ENCODE measurements around the gene HIVEP3.

The HIVEP3 gene

DNA sequence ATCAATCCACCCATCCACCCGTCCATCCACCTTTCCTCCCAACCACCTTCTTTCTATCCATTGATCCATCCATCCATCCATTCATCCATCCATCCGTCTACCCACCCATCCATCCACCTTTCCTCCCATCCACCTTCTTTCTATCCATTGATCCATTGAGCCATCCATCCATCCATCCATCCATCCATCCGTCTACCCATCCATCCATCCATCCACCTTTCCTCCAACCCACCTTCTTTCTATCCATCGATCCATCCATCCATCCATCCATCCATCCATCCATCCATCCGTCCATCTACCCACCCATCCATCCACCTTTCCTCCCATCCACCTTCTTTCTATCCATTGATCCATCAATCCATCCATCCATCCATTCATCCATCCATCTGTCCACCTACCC, 429.2 kb downstream of the HIVEP3 start:
- no peak for DNase-seq

DNA sequence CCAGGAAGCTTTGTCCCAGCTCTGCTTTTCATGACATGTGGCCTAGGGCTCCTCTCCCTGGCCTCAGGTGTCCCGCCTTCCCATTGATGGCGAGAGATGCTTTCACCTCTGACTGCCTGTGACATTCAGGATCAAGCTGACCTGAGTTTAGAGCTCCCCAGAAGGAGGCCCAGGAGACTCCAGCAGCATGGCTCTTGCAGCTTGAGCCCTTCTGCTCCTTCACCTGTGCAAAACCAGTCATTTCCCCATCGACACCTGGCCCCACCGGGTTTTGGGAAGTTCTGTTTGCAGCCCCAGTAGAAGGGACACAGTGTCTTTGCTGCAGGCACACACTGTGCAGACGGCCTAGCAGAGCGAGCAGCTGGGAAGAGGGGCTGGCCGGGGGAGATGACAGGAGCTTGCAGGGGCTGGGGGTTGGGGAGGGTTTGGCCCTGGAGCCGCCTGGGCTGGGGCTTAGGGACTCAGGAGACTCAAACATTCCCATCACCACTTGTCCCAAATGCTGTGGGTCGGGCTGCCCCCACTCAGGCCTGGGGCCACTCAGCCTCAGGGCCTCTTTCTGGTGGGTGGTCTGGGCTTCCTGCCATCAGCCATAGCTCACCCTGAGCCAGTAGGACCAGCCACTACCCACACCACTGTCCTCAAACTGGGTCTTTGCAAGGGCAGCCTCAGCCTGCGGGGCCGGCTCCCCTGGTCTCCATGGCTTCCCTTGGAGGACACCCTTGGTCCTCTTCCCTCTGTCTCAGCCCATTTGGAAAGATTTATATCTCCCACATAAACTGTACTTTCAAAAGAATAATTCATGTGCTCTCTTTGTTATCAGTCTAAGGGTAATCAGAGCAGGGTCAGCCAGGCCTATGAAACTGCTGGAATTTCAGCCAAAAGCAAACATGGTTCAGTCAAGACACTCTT, 430.4 kb downstream of the HIVEP3 start:
- DNase-seq, result no peak

DNA sequence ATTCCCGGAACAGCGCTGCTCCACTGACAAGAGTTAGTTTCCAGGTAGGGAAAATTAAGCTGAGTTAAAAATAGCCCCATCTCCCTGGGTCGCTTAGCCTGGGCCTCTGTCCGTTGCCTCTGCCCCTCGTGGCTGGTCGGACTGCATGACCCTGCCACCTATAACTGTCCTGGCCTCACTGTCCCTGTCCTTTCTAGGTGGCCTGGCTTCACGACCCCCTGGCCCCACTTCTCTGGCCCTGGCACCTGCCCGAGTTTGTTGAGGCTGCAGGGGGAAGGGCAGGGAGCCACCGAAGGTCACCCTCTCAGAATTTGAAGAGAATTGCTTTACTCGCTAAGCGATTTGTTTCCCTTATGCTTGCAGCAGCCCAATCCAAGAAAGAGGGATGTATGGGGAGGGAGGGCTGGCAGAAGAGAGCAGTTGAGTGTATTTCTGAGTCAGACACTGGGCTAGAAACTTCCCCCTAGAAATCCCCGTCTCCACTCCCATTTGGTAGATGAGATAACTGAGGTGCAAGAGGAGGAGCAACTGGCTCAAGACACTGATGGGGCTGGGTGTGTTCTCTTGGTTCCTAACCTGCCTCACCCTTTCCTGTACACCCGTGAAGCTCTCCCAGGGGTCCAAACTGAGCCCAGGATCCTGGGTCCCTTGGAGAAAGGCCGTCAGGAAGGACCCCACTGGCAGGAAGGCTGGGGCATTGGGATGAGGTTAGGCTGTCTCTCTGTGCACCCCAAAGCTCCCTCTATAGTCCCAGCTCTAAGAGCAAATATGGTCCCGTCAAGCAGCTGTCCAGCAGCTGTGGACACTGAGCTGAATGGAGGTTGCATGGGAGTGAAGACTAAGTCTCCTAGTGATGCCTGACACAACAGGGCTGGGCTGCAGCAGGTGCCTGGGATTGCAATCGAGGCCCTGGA, 431.3 kb downstream of the HIVEP3 start:
- DNase-seq, result peak; percentile 39

DNA sequence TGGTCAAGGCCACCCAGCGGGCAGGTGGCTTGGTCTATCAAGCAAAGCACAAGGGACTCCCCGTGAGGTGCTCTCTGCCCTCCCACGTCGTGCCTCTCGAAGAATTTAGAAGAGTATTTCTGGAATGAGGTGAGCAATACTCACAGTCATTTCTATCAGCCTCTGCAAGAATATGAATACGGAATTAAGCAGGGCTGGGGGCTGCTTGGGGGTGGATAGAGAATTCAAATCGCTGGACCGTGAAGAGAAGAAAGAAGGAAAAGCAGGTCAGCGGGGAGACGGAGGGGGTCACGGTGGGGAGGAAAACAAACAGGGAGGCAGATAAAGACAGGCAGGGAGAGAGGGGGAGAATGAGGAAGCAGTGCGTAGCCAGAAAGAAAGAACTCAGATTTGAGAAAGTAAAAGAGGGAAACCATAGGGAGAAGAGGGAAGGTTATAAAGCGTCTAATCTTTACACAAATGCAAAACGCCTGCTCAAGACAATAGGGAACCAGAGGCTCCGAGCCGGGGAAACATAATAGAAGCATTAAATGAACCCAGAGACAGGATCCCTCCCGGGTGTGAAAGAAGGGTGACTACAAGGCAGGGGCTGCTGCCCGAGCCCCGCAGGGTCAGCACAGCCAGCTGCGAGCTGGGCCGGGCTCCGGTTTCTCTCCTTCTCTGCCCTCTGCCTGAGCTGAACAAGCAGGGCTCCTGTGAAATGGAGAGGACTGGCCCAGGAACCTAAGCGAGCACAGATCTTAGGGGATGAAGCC, 432.2 kb downstream of the HIVEP3 start:
- peak; percentile 86 for DNase-seq

DNA sequence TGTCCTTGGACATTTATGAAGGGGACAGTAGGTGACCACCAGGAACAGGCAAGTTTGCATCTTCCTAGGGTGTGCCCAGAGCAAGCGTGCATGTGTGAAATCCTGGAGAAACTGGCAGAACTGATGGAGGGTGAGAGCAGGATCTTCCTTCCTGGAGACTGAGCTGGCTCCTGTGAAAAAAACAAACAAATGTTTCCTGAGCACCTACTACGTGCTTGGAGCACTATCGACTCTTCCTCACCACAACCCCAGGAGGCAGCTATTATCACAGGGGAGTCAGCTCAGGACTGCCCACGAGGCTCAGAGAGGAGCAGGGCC, 432.7 kb downstream of the HIVEP3 start:
- DNase-seq, result no peak

DNA sequence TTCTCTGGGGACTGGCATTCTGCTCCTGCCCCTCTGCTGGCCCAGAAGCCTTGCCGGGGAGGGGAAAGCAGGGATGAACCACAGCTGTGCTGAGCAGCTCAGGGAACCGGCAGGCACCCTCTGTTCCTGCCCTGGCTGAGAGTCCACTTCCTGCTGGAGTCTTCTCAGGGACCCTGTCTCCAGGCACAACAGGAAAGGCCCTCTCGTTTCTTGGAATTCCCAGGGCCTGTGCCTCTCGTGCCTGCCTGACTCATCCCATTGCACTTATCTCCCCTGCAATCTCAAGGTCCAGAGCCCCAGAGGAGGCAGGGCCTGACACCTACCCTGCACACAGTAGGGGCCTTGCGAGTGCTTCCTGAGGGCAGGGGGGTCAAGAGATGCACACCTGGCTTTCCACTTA, 433.1 kb downstream of the HIVEP3 start:
- DNase-seq, result peak; percentile 82

DNA sequence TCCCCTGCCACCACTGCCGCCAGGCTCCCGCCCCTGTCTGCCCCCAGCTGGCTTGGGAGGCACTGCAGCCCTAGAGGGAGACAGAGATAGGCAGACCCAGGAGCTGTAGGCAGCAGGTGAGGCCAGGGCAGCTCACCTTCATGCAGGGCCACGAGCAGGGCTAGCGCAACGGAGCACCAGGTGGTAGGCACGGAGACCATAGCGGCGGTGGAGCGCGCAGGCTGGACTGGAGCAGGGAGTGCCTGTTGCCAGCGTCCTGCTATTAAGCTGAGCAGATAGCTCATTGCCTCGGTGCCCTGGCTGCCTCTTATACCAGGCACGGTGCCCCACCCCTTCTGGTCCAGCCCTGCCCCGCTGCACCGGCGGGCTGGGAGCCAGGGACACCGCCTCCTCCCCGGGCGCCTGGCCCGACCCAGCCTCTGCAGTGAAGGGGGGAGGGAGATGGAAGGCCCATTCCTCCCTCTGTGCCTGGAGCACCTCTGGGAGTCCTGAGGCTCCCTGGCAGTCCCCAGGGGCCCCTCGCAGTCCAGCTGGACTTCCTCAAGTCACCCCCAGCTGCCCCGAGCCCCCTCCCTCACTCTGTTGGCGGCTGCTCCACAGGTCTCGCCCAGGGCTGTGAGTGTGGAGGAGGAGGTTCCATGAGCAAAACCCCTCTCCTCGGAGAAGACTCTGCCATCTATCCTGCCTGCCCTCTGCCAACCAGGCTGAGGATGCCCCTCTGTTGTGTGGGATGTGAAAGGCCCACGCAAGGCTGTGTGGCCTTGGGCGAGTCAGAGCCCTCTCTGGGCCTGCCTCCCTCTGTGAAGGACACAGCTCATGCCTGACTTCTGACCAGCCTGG, 434.1 kb downstream of the HIVEP3 start, which contains the start of gene EDN2:
Gene EDN2, minus strand, starts transcription at position 282 of the 840 bp plus-strand sequence. Its CDS starts 82 bp downstream, at position 200.
- no peak for DNase-seq

DNA sequence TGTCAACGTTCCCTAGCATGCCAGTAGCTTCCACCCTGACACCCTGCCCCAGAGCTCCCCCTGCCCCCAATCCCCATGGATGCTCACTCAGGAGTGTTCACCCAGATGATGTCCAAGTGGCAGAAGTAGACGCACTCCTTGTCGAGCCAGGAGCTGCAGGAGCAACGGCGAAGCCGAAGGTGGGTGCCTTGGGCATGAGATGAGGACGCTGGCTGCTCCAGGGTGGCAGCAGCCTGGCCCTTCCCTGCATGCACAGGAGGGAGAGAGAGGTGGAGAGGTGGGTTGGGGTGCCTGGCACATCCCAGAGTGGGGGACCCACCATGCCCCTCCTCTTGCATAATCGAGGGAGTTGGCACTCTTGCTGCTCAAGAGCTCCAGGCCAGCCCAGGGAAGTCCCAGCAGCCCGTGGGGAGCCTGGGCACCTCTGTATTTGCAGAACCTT, 434.7 kb downstream of the HIVEP3 start:
- no peak for DNase-seq

DNA sequence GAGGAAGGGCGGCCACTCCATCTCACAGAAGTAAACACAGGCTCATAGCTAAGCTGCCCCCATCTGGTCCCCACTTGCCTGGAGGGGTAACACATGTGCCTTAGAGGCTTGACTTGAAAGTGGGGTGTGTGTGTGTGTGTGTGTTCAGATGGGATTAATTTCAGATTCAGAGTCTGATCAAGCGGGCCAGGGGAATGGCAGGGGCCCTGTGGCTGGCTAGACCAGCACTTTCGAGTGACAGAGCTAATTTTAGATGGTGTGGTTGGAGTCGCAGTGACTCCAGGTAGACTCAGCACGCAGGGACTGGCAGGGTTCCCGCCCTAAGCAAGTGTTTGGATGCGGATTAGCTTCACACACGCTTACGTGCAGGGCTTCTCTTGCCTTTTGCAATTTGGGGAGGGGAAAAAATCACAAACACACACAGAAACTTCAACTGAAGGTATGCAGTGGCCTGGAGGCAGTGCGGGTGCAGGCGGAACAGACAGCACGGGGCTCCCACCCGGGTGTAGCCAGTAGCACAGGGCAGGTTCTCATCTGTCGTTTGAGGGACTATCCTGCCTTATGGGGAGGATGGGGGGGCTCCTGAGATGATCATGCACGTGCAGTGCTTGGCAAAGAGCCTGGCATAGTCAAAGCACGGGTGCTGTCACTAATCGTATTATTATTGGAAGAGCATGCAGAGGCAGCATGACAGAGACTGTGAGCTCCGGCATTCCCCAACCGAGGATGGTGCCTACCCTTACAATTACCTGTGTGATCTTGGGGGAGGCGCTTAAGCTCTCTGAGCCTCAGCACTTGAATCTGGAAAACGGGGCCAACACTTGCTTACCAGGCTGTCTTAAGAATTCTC, 435.5 kb downstream of the HIVEP3 start:
- DNase-seq, result no peak

DNA sequence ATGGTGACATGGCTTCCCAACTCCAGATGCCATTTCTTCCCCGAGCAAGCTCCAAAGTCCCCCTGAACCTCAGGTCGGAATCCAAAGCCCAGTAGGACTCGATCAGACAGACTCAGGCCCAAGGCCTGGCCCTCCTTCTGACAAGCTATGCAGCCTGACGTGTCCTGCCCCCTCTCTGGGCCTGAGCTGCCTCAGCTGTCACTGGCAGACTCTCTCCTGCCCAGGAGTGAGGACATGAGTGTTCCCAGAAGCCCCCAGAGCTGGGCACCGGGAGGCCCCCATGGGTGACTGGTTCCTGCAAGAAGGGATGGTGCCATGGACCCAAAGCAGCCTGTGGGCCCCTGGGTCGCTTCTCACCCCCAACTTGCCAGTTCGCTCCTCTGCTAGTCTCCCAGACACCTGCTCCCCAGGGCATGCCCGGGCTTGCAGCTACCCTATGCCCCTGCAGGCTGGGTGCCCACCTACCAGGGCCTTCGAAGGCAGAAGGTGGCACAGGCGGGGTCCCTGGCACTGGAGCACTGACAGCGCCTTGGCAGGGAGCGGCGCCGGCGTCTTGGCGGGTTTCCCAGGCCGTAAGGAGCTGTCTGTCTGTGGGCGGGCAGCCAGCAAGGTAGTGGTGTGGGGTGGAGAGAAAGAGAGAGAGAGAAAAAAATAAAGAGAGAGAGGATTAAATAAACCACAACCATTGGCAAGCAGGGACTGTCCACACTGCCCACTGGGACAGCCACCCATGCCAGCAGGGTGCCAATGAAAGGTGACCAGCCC, 436.5 kb downstream of the HIVEP3 start:
- no peak for DNase-seq

DNA sequence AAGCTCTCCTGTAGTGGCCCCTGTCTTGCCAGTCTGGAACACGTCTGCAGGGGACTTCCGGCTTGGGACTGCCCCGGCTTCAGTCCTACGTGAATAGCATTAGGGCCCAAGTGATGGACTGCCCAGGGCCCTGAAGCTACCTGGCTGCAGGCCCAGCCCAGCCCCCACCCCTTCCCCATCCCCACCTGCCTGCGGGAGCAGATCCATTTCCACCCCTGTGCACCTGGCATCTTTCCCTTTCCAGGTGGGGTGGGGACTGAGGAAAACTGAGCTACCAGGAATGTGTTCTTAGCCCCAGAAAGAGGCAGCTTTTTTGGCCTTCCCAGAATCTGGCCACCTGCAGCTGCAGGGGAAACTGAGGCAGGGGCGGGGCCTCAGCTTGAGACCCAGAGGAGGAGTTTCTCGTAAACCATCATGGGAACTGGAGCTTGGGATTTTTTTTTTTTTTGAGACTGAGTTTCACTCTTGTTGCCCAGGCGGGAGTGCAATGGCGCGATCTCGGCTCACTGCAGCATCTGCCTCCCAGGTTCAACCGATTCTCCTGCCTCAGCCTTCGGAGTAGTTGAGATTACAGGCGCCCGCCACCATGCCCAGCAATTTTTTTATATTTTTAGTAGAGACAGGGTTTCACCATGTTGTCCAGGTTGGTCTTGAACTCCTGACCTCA, 437.5 kb downstream of the HIVEP3 start:
- DNase-seq, result no peak

DNA sequence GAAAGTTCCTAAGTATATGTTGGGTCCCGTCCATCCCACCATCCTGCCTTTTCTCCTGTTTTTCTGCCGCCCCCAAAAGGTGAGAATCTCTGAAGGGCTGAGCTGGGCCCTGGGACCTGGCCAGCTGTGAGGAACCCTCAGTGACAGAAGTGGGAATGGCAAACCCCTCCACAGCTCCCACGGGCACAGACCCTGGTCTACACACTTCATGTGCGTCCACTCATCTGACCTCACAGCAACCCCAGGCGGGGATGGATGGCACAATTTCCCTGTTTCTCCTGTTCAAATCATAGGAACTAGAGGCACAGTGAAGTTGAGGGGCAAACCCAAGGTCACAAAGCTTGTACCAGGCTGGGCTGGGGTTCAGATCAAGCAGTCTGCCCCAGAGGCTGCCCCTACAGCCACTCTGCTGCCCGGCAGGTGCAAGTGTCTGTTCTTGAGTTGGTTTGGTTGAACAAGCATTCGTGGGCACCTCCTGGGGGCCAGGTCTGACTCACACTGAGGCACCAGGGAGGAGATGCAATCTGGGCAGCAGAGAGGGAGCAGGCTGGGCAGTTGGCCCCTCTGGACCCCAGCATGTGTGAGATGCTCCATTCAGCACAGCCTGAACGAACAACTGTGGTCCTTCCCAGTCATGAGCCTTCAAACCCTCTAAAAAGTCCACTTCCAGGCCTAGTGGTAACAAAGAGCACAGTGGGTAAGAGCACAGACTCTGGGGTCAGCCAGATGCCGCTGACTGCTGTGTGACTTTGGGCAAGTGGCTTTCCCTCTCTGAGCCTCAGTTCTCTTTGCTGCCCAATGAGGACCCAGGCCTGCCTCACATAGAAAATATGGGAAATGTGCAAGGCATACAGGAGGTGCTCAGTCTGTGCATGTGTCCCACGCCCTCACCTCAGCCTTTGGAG, 438.3 kb downstream of the HIVEP3 start:
- DNase-seq, result no peak

DNA sequence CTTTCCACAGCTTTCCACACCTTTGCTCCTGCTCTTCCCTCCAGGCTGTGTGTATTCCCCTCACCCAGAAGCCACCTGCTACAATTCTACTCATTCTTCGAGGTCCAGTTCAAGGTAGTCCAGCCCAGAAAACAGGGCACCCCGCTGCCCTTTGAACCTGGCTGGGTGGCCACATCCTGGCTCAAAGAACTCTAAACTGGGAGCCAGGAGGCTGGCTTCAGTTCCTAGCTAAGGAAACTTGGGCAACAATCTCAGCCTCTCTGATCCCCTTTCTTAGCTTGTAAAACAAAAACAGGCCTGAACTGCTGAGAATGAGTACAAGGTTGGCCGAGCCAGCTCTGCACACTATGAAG, 438.9 kb downstream of the HIVEP3 start:
- DNase-seq, result no peak

DNA sequence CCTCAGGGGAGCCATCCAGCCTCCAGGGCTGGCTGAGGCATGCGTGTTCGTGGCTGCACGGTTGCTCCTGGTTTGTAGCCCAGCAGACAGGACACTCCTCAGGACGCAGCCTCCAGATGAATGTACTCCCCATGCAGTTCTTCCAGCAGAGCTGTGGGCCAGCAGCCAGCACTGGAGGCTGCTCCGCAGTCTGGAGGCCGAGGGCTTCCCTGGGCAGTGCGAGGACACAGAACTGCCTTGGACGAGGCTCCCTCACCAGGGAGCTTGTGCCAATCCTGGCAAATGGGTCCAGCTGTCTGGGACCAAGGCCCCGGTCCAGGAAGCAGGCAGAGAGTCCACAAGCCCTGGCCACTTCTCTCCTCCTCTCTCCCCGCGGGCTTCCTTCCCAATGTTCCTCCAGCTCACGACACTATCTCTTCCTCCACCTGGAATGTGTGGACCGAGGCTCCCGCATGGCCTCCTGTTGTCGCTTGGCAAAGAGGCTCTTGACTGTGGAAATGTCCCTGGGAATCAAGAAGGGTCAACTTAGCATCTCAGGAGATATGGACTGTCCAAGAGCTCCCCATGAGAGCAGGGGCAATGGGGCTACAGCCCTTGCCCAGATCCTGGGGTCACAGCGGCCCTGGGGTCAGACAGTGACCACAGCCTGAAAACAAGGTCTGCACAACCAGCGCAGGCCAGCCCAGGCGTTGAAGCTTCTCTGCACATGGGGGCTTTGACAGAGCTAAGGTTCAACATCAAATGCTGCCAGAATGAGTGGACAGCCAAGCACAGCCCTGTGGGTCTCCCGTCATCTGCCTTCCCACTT, 439.5 kb downstream of the HIVEP3 start:
- peak; percentile 61 for DNase-seq

DNA sequence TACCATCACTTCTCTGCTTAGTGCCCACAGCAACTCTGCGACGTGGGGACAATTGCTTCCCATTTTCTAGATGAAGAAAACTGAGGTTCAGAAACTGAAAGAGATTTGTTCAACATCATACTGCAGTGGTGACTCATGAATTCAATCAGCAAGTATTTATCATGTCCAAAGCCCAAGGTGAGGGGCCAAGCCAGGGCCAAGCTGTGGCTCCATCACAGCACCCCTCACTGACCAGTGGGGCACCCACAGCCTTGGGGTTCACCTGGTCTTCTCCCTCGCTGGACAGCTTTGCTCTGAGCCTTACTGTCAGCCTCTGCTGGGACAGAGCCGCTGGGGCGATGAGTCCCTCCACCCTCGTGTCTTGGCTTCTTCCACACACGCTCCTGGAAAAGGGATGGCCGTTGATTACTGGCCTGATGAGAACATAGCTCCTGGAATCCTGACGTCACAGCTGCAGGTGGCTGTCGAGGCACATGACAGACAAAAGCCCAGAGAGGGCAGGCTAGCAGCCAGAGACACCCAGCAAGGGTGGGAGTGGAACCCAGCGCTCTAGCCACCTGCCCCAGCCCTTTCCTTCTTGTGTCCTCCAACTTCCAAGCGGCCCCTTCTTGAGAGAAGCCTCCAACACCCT, 440.5 kb downstream of the HIVEP3 start:
- no peak for DNase-seq

DNA sequence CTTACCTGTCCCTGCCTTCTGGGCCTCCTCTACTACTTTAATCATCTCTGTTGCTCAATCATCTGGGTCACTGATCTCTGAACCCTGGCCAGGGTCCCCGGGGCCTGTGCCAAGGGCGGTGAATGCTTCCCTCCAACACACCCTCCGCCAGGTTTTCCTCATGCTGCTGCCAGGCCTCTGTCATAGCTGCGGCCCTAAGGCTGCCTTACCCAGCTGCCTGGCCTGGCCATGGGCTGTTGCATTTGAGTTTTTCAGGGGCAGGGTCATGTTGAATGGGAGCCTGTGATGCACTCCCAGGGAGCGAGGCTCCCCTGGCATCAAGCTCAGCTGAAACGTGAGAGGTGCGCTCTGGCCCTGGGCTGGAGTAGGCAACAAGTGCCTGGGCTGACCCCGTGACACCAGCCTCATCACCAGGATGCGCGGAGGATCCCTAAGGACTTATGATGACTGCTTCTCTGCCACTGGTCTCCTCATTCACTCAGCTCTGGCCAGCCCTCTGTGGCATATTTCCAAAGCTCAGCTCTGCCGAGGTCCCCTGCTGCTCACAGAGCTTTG, 441.8 kb downstream of the HIVEP3 start:
- DNase-seq, result peak; percentile 63
